ENCODE measurements around the gene LRRC1.

The LRRC1 gene

GRCh38 chr6:53851561-53851960 is 56.8 kb downstream of the LRRC1 start:
- DNase-seq = no peak

- DNase-seq = no peak
Measured at GRCh38 chr6:53852805-53853204, 58.0 kb downstream of the LRRC1 start.

GRCh38 chr6:53854843-53855567 is 60.2 kb downstream of the LRRC1 start:
- no peak for DNase-seq

GRCh38 chr6:53855940-53856339 is 61.1 kb downstream of the LRRC1 start:
- DNase-seq = no peak

GRCh38 chr6:53857318-53858094 is 62.7 kb downstream of the LRRC1 start:
- DNase-seq = no peak

GRCh38 chr6:53858196-53858595 is 63.4 kb downstream of the LRRC1 start:
- no peak for DNase-seq

- DNase-seq = no peak
Measured at GRCh38 chr6:53858913-53859312, 64.1 kb downstream of the LRRC1 start.

- no peak for DNase-seq
Measured at GRCh38 chr6:53860511-53860910, 65.7 kb downstream of the LRRC1 start.

- DNase-seq = no peak
Measured at GRCh38 chr6:53861518-53861917, 66.7 kb downstream of the LRRC1 start.

- no peak for DNase-seq
Measured at GRCh38 chr6:53862662-53863462, 68.1 kb downstream of the LRRC1 start.

GRCh38 chr6:53864781-53865180 is 70.0 kb downstream of the LRRC1 start:
- DNase-seq = no peak

GRCh38 chr6:53866226-53866625 is 71.4 kb downstream of the LRRC1 start:
- no peak for DNase-seq

- DNase-seq = peak; percentile 65
Measured at GRCh38 chr6:53868626-53869025, 73.8 kb downstream of the LRRC1 start.

GRCh38 chr6:53869964-53870363 is 75.2 kb downstream of the LRRC1 start:
- DNase-seq = no peak

GRCh38 chr6:53873922-53874321 is 79.1 kb downstream of the LRRC1 start:
- DNase-seq = no peak

GRCh38 chr6:53874964-53875363 is 80.2 kb downstream of the LRRC1 start:
- no peak for DNase-seq

- DNase-seq = no peak
Measured at GRCh38 chr6:53877151-53877550, 82.3 kb downstream of the LRRC1 start.

GRCh38 chr6:53878808-53879207 is 84.0 kb downstream of the LRRC1 start:
- DNase-seq = no peak

GRCh38 chr6:53879608-53880007 is 84.8 kb downstream of the LRRC1 start:
- DNase-seq = no peak

- no peak for DNase-seq
Measured at GRCh38 chr6:53887316-53887715, 92.5 kb downstream of the LRRC1 start.

- DNase-seq = no peak
Measured at GRCh38 chr6:53888931-53889330, 94.1 kb downstream of the LRRC1 start.

GRCh38 chr6:53889365-53889764 is 94.6 kb downstream of the LRRC1 start:
- DNase-seq = no peak

- DNase-seq = no peak
Measured at GRCh38 chr6:53892707-53893106, 97.9 kb downstream of the LRRC1 start.

GRCh38 chr6:53894091-53894490 is 99.3 kb downstream of the LRRC1 start:
- peak; percentile 55 for DNase-seq
